B cell (primary cell): ENCODE measurements around the gene KRTAP19-1. TPM values are rescaled to one million over a fixed set of nuclear protein-coding genes. Genes with fewer than 3 reads are reported as not detected.

Experiments
- ATAC-seq: fragments of 200-7000 bp; cut with Tn5 transposase; one replicate; pipeline ENCODE4 v1.10.0; 2021; ENCODE audit warnings: low read depth, mild to moderate bottlenecking, moderate number of reproducible peaks, moderate library complexity
- CTCF ChIA-PET: fragments of 350-600 bp; sonication (Branson Sonifier 250); formaldehyde crosslinking; loops from one replicate; lab custom pipeline; 2021; ENCODE audit warnings: antibody characterized with exemption, inconsistent platforms; lab: Charles Lee
- POLR2A ChIA-PET: fragments of 350-600 bp; sonication (Branson Sonifier 250); formaldehyde crosslinking; loops from one replicate; lab custom pipeline; 2021; ENCODE audit warnings: antibody characterized with exemption; lab: Charles Lee
- DNase-seq: peaks from one replicate; pipeline ENCODE4 v3.0.0; 2013
- H2AFZ ChIP-seq: 2 replicates; pipeline ENCODE4 v1.6.1; 2012; ENCODE audit warnings: mild to moderate bottlenecking, low read depth, low read length; ENCODE audit not compliant: insufficient read depth, poor library complexity, severe bottlenecking
- H3K27ac ChIP-seq, 2 donors: 1 replicate in 1 of 2; 2 replicates in 1 of 2; pipeline ENCODE4 v1.5.1; 2012 to 2013; ENCODE audit warnings: low read length in 2 of 2, mild to moderate bottlenecking in 2 of 2, moderate library complexity in 1 of 2
- H3K27me3 ChIP-seq, 4 experiments: fragments of 200-600 bp in 1 of 4; sonication (generic) in 1 of 4; replicated peaks in 1 of 4; 1 replicate in 2 of 4; 2 replicates in 2 of 4; pipeline versions ENCODE4 v1.6.1 to v1.7.0; 2013 to 2016; ENCODE audit warnings: low read length in 3 of 4, mild to moderate bottlenecking in 2 of 4, mixed read lengths in 1 of 4, moderate library complexity in 1 of 4; ENCODE audit not compliant: insufficient read depth in 4 of 4, control insufficient read depth in 3 of 4; ENCODE audit errors: control extremely low read depth in 1 of 4
- H3K36me3 ChIP-seq, 2 experiments: replicated peaks in 1 of 2; 1 replicate in 1 of 2; 2 replicates in 1 of 2; pipeline versions ENCODE4 v1.6.1 to v1.7.1; 2013; ENCODE audit warnings: low read length in 1 of 2; ENCODE audit not compliant: insufficient read depth in 2 of 2, control insufficient read depth in 1 of 2; ENCODE audit errors: control extremely low read depth in 1 of 2, extremely low read depth in 1 of 2
- H3K4me1 ChIP-seq, 2 donors: fragments of 200-600 bp in 1 of 2; sonication (generic) in 1 of 2; 1 replicate in 1 of 2; 2 replicates in 1 of 2; pipeline versions ENCODE4 v1.5.1 to v1.6.1; 2013 to 2017; ENCODE audit warnings: low read length in 2 of 2; ENCODE audit not compliant: control insufficient read depth in 2 of 2, insufficient read depth in 2 of 2
- H3K4me2 ChIP-seq: replicated peaks from 2 replicates; pipeline ENCODE3; 2012; ENCODE audit warnings: mild to moderate bottlenecking, low read depth, low read length; ENCODE audit not compliant: poor library complexity, severe bottlenecking
- H3K4me3 ChIP-seq, 5 experiments: fragments of 200-600 bp in 1 of 5; sonication (generic) in 1 of 5; 1 replicate in 3 of 5; 2 replicates in 2 of 5; pipeline versions ENCODE4 v1.5.1 to v1.7.0; 2011 to 2016; ENCODE audit warnings: low read length in 4 of 5, mild to moderate bottlenecking in 4 of 5, low read depth in 2 of 5, control low read depth in 1 of 5, moderate library complexity in 1 of 5; ENCODE audit not compliant: insufficient read depth in 1 of 5; ENCODE audit errors: control extremely low read depth in 1 of 5, extremely low read depth in 1 of 5
- H3K79me2 ChIP-seq: fragments of 200-600 bp; sonication (generic); one replicate; pipeline ENCODE4 v1.6.0; 2016; ENCODE audit warnings: low read length; ENCODE audit not compliant: control insufficient read depth, insufficient read depth
- H3K9ac ChIP-seq: fragments of 200-600 bp; sonication (generic); 2 replicates; pipeline ENCODE4 v1.6.1; 2017; ENCODE audit warnings: mild to moderate bottlenecking, low read length, moderate library complexity
- H3K9me3 ChIP-seq, 3 donors: one replicate each; pipeline versions ENCODE4 v1.6.1 to v1.7.1; 2013; ENCODE audit warnings: low read length in 2 of 3; ENCODE audit not compliant: control insufficient read depth in 2 of 3, insufficient read depth in 1 of 3; ENCODE audit errors: control extremely low read depth in 1 of 3
- H4K20me1 ChIP-seq: 2 replicates; pipeline ENCODE4 v1.6.0; 2012; ENCODE audit warnings: mild to moderate bottlenecking, low read length; ENCODE audit not compliant: insufficient read depth, control insufficient read depth, poor library complexity, severe bottlenecking
- H3K27ac Mint-ChIP-seq: one replicate; pipeline ENCODE4 v1.8.0; 2021; ENCODE audit warnings: mixed read lengths
- H3K27me3 Mint-ChIP-seq: one replicate; pipeline ENCODE4 v1.8.0; 2021; ENCODE audit warnings: mixed read lengths
- H3K4me1 Mint-ChIP-seq: one replicate; pipeline ENCODE4 v1.8.0; 2021; ENCODE audit warnings: mixed read lengths
- H3K4me3 Mint-ChIP-seq: one replicate; pipeline ENCODE4 v1.8.0; 2021; ENCODE audit warnings: mixed read lengths
- H3K9me3 Mint-ChIP-seq: one replicate; pipeline ENCODE4 v1.8.0; 2022; ENCODE audit warnings: mixed read lengths; ENCODE audit not compliant: insufficient read depth
- CTCF ChIP-seq: fragments of 200-600 bp; IDR thresholded peaks from one replicate; pipeline ENCODE4 v1.8.0; 2022; ENCODE audit warnings: antibody characterized with exemption, mild to moderate bottlenecking
- EZH2 ChIP-seq: IDR thresholded peaks from 2 replicates; pipeline ENCODE4 v1.6.1; 2012; ENCODE audit warnings: borderline replicate concordance, low read depth, mild to moderate bottlenecking, moderate library complexity, low read length; ENCODE audit not compliant: insufficient read depth, poor library complexity, severe bottlenecking
- WGBS: methylation state at CpG from one replicate; pipeline ENCODE4 v1.1.5; 2013; ENCODE audit warnings: missing lambda C conversion rate; ENCODE audit not compliant: insufficient coverage; 5-methylcytosine and 5-hydroxymethylcytosine counted together
- intact Hi-C: fragments of 100-400 bp; cut with micrococcal nuclease; formaldehyde crosslinking; loops from one replicate; pipeline ENCODE4 v1.10.0; 2022
- polyA plus RNA-seq: library from polyadenylated mRNA; depleted of rRNA; stranded (reverse); fragments of >200 nt; gene quantifications from 2 replicates; pipeline ENCODE4 v1.2.3, GENCODE V29; 2012
- total RNA-seq, 2 donors: library from RNA; stranded (reverse); fragments of 120-200 nt in 1 of 2; gene quantifications; 1 replicate in 1 of 2; 2 replicates in 1 of 2; pipeline versions ENCODE4 v1.2.3 to v1.2.4, GENCODE V29; 2013 to 2022

KRTAP19-1 gene
- total and polyA plus RNA-seq, 2 donors (not counting 1 experiment from before 2014, with no cell fraction given) = not detected

DNA sequence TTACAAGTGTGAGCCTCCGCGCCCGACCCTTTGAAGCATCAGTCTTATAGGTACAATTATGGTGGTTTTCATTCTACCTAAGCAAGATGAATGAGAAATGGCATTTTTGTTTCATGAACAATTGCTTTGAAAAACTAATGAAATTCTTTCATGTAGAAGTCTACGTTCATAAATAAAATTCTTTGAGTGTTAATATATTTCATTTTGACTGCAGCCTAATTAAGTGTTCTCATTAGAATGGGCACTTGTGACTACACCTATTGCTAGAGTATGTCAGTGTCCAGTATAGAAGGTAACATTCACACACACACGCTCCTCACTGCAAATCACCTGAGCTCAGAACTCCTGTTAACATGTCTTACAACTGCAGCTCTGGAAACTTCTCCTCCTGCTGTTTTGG is 40.2 kb downstream of the KRTAP19-1 start, which contains the start of gene KRTAP15-1:
TSS of gene KRTAP15-1 (plus strand) at position 301 of the 400 bp plus-strand sequence. CDS start at position 354, 53 bp downstream.
- Mint-ChIP-seq H3K4me3 (no peak within 1 kb of the TSS), H3K4me1 (no peaks in the 10 kb centered on the region), H3K27ac (no peak within 1 kb of the TSS), H3K27me3 (no peaks in the 10 kb centered on the region), H3K9me3 (no peaks in the 10 kb centered on the region)
- no peaks in the 10 kb centered on the region for H3K36me3 ChIP-seq
- no peaks in the 10 kb centered on the region for H3K79me2 ChIP-seq
- H3K4me1 ChIP-seq = no peaks in the 10 kb centered on the region
- no peak within 1 kb of the TSS for H3K4me3 ChIP-seq
- DNase-seq = no peak
- no peak for TF ChIP-seq EZH2
- no peak for TF ChIP-seq CTCF
- WGBS = 100% methylated on average over 1 of the region's 5 CpGs
- H3K4me2 ChIP-seq = no peak within 1 kb of the TSS
- no peaks in the 10 kb centered on the region for H4K20me1 ChIP-seq
- no peak within 1 kb of the TSS for H3K27ac ChIP-seq
- H3K27me3 ChIP-seq = no peaks in the 10 kb centered on the region
- ATAC-seq = no peak
- no peak within 1 kb of the TSS for H2AFZ ChIP-seq
- intact Hi-C loops = no loop called here
- no peak within 1 kb of the TSS for H3K9ac ChIP-seq
- POLR2A ChIA-PET = no interaction called here
- peaks cover 0 to 3% (median 0%) of the 10 kb centered on the region in 3 donors for H3K9me3 ChIP-seq
- CTCF ChIA-PET = no interaction called here

DNA sequence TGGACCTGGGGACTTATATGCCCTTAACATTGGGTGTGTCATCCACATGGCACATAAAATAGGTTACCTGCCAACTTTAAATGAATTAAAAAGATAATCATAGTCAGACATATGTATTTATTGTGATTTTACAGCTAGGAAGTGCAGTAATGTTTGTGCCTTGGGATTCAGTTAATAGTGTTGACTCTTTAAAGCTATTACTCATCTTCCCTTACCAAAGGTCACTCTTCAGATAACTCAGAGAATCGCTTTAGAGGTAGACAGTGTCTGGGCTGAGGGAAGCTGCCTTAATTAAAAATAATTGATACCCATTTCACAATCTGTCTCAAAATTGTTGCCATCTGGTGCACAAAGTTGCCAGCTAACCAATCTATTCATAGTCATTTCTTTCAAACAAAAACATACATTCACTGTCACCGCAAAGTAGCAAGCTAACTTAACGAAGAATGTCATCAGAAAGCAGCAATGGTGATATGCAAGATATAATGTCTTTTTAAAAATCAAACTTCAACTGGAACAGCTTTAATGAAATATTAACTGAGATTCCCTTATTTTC is 43.1 kb downstream of the KRTAP19-1 start:
- Histone ChIP-seq H3K79me2 (no peaks in the 10 kb centered on the region), H3K27me3 (no peaks in the 10 kb centered on the region), H4K20me1 (no peaks in the 10 kb centered on the region), H3K4me2 (no peak overlapping the region), H3K4me1 (no peaks in the 10 kb centered on the region), H3K9ac (no peak overlapping the region), H2AFZ (no peak overlapping the region), H3K9me3 (peaks cover 0 to 3% (median 0%) of the 10 kb centered on the region in 3 donors), H3K27ac (no peak overlapping the region), H3K36me3 (no peaks in the 10 kb centered on the region), H3K4me3 (no peak overlapping the region)
- Mint-ChIP-seq H3K27me3 (no peaks in the 10 kb centered on the region), H3K4me1 (no peaks in the 10 kb centered on the region), H3K27ac (no peak overlapping the region), H3K9me3 (no peaks in the 10 kb centered on the region), H3K4me3 (no peak overlapping the region)
- ATAC-seq (no peak), DNase-seq (no peak)
- intact Hi-C loops = no loop called here
- ChIA-PET CTCF (no interaction called here), POLR2A (no interaction called here)
- WGBS = no CpG with 5 or more reads among the region's 3 CpGs
- no peak for TF ChIP-seq EZH2
- TF ChIP-seq CTCF = no peak
